Measurements from ENCODE around the gene OR5H15. TPM values are rescaled to one million over a fixed set of nuclear protein-coding genes. Genes with fewer than 3 reads are reported as not detected.

The OR5H15 gene
- polyA plus RNA-seq, 1 donor from 2014 or later, result not detected

DNA sequence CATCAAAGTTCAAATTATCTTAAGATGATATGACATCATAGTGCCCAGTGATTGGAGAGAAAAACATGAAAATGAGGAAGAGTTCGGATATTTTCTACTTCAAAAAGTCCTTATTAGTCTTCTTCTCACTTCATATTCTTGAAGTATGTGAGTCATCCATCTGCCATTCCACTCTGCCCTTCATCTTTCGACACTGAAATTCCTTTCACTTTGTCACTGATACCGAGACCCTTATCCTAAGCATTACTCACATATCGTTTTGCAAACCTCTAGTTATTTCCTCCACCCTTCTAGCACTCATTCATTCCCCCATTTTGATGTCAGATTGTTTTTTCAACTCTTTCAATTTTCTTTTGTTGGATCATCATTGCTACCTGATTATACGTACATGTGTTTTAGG lies 15.3 kb upstream of the OR5H15 start:
- no peaks in the 10 kb centered on the region for H3K27me3 ChIP-seq (ENCODE audit: insufficient read depth, low read depth, low read length)
- H3K9me2 ChIP-seq (ENCODE audit: insufficient read depth, low read length), result no peaks in the 10 kb centered on the region
- no peaks in the 10 kb centered on the region for H3K79me2 ChIP-seq (replicated peaks; ENCODE audit: insufficient read depth, low read length)
- H3K4me2 ChIP-seq (ENCODE audit: low read length), result no peak overlapping the region
- no peaks in the 10 kb centered on the region for H3F3A ChIP-seq (ENCODE audit: insufficient read depth, low read length, poor library complexity, severe bottlenecking)
- no peak overlapping the region for H2AFZ ChIP-seq (ENCODE audit: low read depth, low read length)
- TF ChIP-seq EP300 (conservative IDR thresholded peaks at IDR 0.05; ENCODE audit: poor library complexity, severe bottlenecking) (no peak), RAD21 (conservative IDR thresholded peaks at IDR 0.05) (no peak), REST (IDR thresholded peaks at IDR 0.05; ENCODE audit: borderline replicate concordance) (no peak), POLR2AphosphoS5 (IDR thresholded peaks at IDR 0.05) (no peak), EZH2 (IDR thresholded peaks at IDR 0.05; ENCODE audit: borderline replicate concordance, insufficient read depth, low read length, poor library complexity, severe bottlenecking) (no peak), SMC3 (conservative IDR thresholded peaks at IDR 0.05; ENCODE audit: poor library complexity) (no peak)
- TF ChIP-seq, protein P1, sequence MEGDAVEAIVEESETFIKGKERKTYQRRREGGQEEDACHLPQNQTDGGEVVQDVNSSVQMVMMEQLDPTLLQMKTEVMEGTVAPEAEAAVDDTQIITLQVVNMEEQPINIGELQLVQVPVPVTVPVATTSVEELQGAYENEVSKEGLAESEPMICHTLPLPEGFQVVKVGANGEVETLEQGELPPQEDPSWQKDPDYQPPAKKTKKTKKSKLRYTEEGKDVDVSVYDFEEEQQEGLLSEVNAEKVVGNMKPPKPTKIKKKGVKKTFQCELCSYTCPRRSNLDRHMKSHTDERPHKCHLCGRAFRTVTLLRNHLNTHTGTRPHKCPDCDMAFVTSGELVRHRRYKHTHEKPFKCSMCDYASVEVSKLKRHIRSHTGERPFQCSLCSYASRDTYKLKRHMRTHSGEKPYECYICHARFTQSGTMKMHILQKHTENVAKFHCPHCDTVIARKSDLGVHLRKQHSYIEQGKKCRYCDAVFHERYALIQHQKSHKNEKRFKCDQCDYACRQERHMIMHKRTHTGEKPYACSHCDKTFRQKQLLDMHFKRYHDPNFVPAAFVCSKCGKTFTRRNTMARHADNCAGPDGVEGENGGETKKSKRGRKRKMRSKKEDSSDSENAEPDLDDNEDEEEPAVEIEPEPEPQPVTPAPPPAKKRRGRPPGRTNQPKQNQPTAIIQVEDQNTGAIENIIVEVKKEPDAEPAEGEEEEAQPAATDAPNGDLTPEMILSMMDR (IDR thresholded peaks at IDR 0.05; ENCODE audit: poor library complexity, severe bottlenecking), result no peak
- H3K9me3 ChIP-seq (ENCODE audit: low read length), result no peaks in the 10 kb centered on the region
- H3K4me3 ChIP-seq (ENCODE audit: low read length), result no peak overlapping the region
- no peaks in the 10 kb centered on the region for H3K36me3 ChIP-seq (ENCODE audit: insufficient read depth, low read length)
- H3K9ac ChIP-seq (ENCODE audit: low read length), result no peak overlapping the region
- no peaks in the 10 kb centered on the region for H4K20me1 ChIP-seq (ENCODE audit: insufficient read depth)
- no peak overlapping the region for H3K27ac ChIP-seq (ENCODE audit: low read length)

DNA sequence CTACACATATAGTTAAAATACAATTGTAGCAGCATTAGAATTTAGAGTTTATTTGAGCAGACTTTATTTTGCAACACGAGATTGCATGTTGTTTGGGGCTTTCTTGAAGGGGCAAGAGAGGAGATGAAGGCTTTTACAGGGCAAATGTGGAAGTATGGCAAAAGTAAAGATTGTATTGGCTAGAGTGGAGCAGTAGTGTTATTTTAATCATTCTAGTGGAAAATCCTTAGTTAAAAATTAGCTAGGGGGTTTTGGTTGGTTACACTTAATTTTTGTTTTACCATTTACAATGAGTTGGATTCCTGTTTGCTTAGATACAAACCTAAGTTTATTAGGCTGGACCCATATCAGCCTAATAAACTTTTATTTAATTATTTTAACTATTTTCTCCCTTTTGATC lies 4.6 kb downstream of the OR5H15 start:
- Histone ChIP-seq H3K27ac (ENCODE audit: low read length) (no peak overlapping the region), H3K9me3 (ENCODE audit: low read length) (no peaks in the 10 kb centered on the region), H4K20me1 (ENCODE audit: insufficient read depth) (no peaks in the 10 kb centered on the region), H2AFZ (ENCODE audit: low read depth, low read length) (no peak overlapping the region), H3K9me2 (ENCODE audit: insufficient read depth, low read length) (no peaks in the 10 kb centered on the region), H3K4me2 (ENCODE audit: low read length) (no peak overlapping the region), H3K27me3 (ENCODE audit: insufficient read depth, low read depth, low read length) (no peaks in the 10 kb centered on the region), H3K9ac (ENCODE audit: low read length) (no peak overlapping the region), H3K79me2 (replicated peaks; ENCODE audit: insufficient read depth, low read length) (no peaks in the 10 kb centered on the region), H3K36me3 (ENCODE audit: insufficient read depth, low read length) (no peaks in the 10 kb centered on the region), H3K4me3 (ENCODE audit: low read length) (no peak overlapping the region), H3F3A (ENCODE audit: insufficient read depth, low read length, poor library complexity, severe bottlenecking) (no peaks in the 10 kb centered on the region)
- no peak for TF ChIP-seq MXI1 (conservative IDR thresholded peaks at IDR 0.05; ENCODE audit: poor library complexity, severe bottlenecking)
- no peak for TF ChIP-seq EZH2 (IDR thresholded peaks at IDR 0.05; ENCODE audit: borderline replicate concordance, insufficient read depth, low read length, poor library complexity, severe bottlenecking)
- TF ChIP-seq TAF1 (IDR thresholded peaks at IDR 0.05; ENCODE audit: low read depth), result no peak
- TF ChIP-seq REST (IDR thresholded peaks at IDR 0.05; ENCODE audit: borderline replicate concordance), result no peak
- no peak for TF ChIP-seq POLR2AphosphoS5 (IDR thresholded peaks at IDR 0.05)
- TF ChIP-seq RAD21 (conservative IDR thresholded peaks at IDR 0.05), result no peak
- no peak for TF ChIP-seq EP300 (conservative IDR thresholded peaks at IDR 0.05; ENCODE audit: poor library complexity, severe bottlenecking)
- no peak for TF ChIP-seq SMC3 (conservative IDR thresholded peaks at IDR 0.05; ENCODE audit: poor library complexity)
- TF ChIP-seq, protein P1 (IDR thresholded peaks at IDR 0.05; ENCODE audit: poor library complexity, severe bottlenecking), result no peak
